Measurements from ENCODE around the gene PTGER3. TPM values are rescaled to one million over a fixed set of nuclear protein-coding genes. Genes with fewer than 3 reads are reported as not detected.
A peak's percentile ranks its signal among the peaks of the same experiment; 100 is the strongest.

The PTGER3 gene
- total and polyA plus RNA-seq, 2 of the 4 experiments (the other 2 are of a cell fraction): not detected

GRCh38 chr1:71088645-71089287 is 41.1 kb upstream of the PTGER3 start (continued):
- TF ChIP-seq USF2 (IDR thresholded peaks at IDR 0.05; ENCODE audit: low read depth, low read length): no peak

GRCh38 chr1:71087713-71088112 is 40.1 kb upstream of the PTGER3 start:
- no peak overlapping the region for H3K9ac ChIP-seq (ENCODE audit: low read depth, low read length)
- ChIA-PET CTCF (no interaction called here), POLR2A (ENCODE audit: unreplicated experiment) (no interaction called here)
- H3K9me1 ChIP-seq (ENCODE audit: insufficient read depth, low read length): peaks cover 3% of the 10 kb centered on the region
- H4K8ac ChIP-seq (ENCODE audit: low read depth in 2 of 2, low read length in 2 of 2): no peak overlapping the region
- no peak overlapping the region for H2BK20ac ChIP-seq (ENCODE audit: low read depth, low read length)
- H3K4me3 ChIP-seq (ENCODE audit: insufficient read depth, low read depth, low read length): no peak overlapping the region
- H3K14ac ChIP-seq (replicated peaks; ENCODE audit: low read depth, low read length): no peak overlapping the region
- no peak overlapping the region for H4K91ac ChIP-seq (ENCODE audit: insufficient read depth, low read depth, low read length)
- whole genome bisulfite sequencing, 2 experiments (ENCODE audit: extremely low coverage in 2 of 2, insufficient read length in 1 of 2): no CpG with 5 or more reads among the region's 1 CpG
- BruUV-seq (replicated peaks): no TSS peak
- H3K4ac ChIP-seq (ENCODE audit: low read depth, low read length): 0 out of 2 replicates have a peak overlapping the region, but pooled peaks have one; percentile 7
- H3K18ac ChIP-seq (ENCODE audit: low read depth, low read length): no peak overlapping the region
- no peak overlapping the region for H3K4me2 ChIP-seq (ENCODE audit: low read depth, low read length)
- no peaks in the 10 kb centered on the region for H3K27me3 ChIP-seq (ENCODE audit: control insufficient read depth, insufficient read depth, low read length)
- no peak overlapping the region for H2AK5ac ChIP-seq (ENCODE audit: low read depth, low read length)
- H2BK120ac ChIP-seq (ENCODE audit: low read depth, low read length): peak overlapping the region; percentile 3; the same call in 1 of the 2 replicates
- dilution Hi-C loops (cut with HindIII; ENCODE audit: low sequenced_read_pairs, unreplicated experiment) (no loop called here), intact Hi-C loops (cut with micrococcal nuclease) (no loop called here), in situ Hi-C loops (cut with MboI; ENCODE audit: low sequenced_read_pairs) (loop anchor here (25.0 kb wide), 2 partner anchors 950 to 1175 kb away; no protein-coding TSS in a partner anchor)
- H2AFZ ChIP-seq (replicated peaks; ENCODE audit: low read length, poor library complexity): no peak overlapping the region
- no peaks in the 10 kb centered on the region for H4K20me1 ChIP-seq (ENCODE audit: insufficient read depth, low read length)
- no peak for DNase-seq
- H3K23ac ChIP-seq (ENCODE audit: low read depth, low read length): no peak overlapping the region
- no peak for ATAC-seq (ENCODE audit: low read depth)
- H3K79me1 ChIP-seq (ENCODE audit: low read depth in 1 of 2, low read length in 2 of 2): no peaks in the 10 kb centered on the region
- no peak overlapping the region for H4K5ac ChIP-seq (ENCODE audit: low read depth, low read length)
- no peak overlapping the region for H3K56ac ChIP-seq (ENCODE audit: extremely low read depth, insufficient read depth, low read length)
- no peak overlapping the region for H2AK9ac ChIP-seq (replicated peaks; ENCODE audit: low read depth, low read length, poor library complexity)
- no peaks in the 10 kb centered on the region for H3K36me3 ChIP-seq (ENCODE audit: control insufficient read depth, insufficient read depth, low read length)
- no peaks in the 10 kb centered on the region for H3K9me3 ChIP-seq (ENCODE audit: control insufficient read depth, insufficient read depth, low read length)
- no peak overlapping the region for H2BK5ac ChIP-seq (ENCODE audit: low read depth, low read length, poor library complexity, severe bottlenecking)
- no peak overlapping the region for H3K27ac ChIP-seq (ENCODE audit: insufficient read depth, low read length)
- peaks cover 8% of the 10 kb centered on the region for H3K4me1 ChIP-seq (ENCODE audit: control insufficient read depth, insufficient read depth, low read length)
- no peak overlapping the region for H2BK15ac ChIP-seq (ENCODE audit: low read depth, low read length)
- TF ChIP-seq MXI1 (IDR thresholded peaks at IDR 0.05; ENCODE audit: borderline replicate concordance, low read depth, low read length) (no peak), SMC3 (IDR thresholded peaks at IDR 0.05; ENCODE audit: low read depth, low read length) (no peak), MAFK (IDR thresholded peaks at IDR 0.05; ENCODE audit: low read depth, low read length) (no peak), USF2 (IDR thresholded peaks at IDR 0.05; ENCODE audit: low read depth, low read length) (no peak), CTCF (conservative IDR thresholded peaks at IDR 0.05; ENCODE audit: low read depth, low read length) (no peak), RCOR1 (IDR thresholded peaks at IDR 0.05; ENCODE audit: insufficient replicate concordance, low read length) (no peak), BHLHE40 (IDR thresholded peaks at IDR 0.05; ENCODE audit: low read depth, low read length) (no peak), MAZ (IDR thresholded peaks at IDR 0.05; ENCODE audit: borderline replicate concordance, low read depth, low read length) (no peak), RAD21 (IDR thresholded peaks at IDR 0.05; ENCODE audit: low read length) (no peak), CHD1 (IDR thresholded peaks at IDR 0.05; ENCODE audit: low read depth, low read length) (no peak), RFX5 (IDR thresholded peaks at IDR 0.05; ENCODE audit: low read depth, low read length) (no peak), NFE2L2 (IDR thresholded peaks at IDR 0.05; ENCODE audit: low read depth, low read length) (no peak), FOS (IDR thresholded peaks at IDR 0.05; ENCODE audit: low read depth, low read length) (no peak), CEBPB (IDR thresholded peaks at IDR 0.05; ENCODE audit: low read depth, low read length) (no peak)
